ENCODE data around the gene GPR45.

DNA sequence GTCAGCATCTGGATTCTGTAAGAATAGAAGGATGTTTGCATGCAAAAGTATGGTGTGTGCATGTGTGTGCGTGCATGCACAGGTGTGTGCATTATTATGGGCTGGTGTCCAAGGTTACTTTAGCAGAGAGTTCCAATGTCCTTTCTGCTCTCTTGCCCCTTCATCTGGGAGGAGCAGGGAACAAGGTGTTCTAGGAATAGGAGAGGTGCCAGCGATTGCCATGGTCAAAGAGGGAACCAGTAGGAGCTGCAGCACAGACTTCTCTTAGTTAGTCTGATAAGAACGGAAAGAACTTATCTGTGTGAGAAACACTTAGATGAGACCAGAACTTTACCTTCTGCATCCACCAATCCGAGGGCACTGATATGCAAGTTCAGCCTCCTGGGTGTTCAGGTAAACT, 8.3 kb downstream of the GPR45 start:
- TF ChIP-seq CTCF (IDR thresholded peaks at IDR 0.05) (no peak), POLR2A (IDR thresholded peaks at IDR 0.05) (no peak)
